NCI-H187 treated with DMSO at 0.1 percent for 48 hours (cell line): ENCODE measurements around the gene UST.

ENCODE experiments used
- DNase-seq: peaks from one replicate; lab custom pipeline; 2025; lab: John Stamatoyannopoulos, UW

The UST gene

DNA sequence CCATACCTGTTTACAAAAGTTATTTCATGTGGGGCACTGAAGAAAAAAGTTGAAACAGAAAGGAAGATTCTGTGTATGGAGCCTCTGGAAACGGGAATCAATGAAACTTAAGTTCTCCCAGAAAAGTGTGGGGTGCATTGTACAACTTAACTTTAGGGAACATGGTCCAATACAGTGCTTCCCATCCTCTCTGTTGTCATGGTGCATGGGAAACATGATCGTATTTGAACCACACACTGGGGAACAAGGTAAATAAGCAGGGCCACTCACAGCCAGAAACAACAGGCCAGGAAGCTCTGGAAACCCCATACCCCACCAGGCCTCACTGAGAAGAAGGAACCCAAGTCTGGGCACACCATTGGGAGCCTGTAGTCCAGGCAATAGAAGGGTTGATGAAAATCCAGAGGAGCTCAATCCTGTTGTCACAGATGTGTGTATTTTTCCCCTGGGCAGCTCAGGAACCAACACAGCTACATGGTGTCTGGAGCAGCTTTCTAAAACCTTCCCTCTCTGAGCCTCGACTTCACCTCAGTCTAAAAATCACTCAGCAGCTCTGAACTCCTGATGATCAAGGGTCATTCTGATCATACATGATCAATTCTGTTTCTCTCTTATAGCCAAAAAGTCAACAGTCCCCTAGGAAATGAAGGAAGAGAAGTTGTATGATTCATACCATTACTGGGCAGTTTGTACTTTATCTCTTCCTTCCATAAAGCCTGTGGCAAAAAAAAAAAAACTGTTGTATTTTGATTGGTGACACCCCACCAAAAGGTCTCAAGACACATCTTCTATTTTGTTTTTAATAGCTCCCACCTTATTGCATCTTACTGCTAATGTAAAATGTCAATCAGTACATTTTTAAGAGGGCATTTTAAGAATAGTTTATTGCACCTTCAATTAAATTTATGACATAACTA lies 372.2 kb downstream of the UST start:
- DNase-seq: no peak

- DNase-seq: no peak
Measured at GRCh38 chr6:149122850-149123821, 376.3 kb downstream of the UST start.

GRCh38 chr6:149125309-149125708 lies 378.5 kb downstream of the UST start:
- DNase-seq: no peak
